ENCODE measurements around the gene NFIX.

Gene NFIX

GRCh38 chr19:13060233-13060963 is 65.1 kb downstream of the NFIX start:
- Histone ChIP-seq H3K4me2 (ENCODE audit: low read length) (peak overlapping the region; percentile 90), H2AFZ (ENCODE audit: low read depth, low read length) (no peak overlapping the region), H3K4me1 (ENCODE audit: low read length) (peaks cover 21% of the 10 kb centered on the region), H3K27ac (ENCODE audit: low read length) (no peak overlapping the region), H3K79me2 (ENCODE audit: low read length) (no peaks in the 10 kb centered on the region), H3K9ac (ENCODE audit: low read length) (peak overlapping the region; percentile 38), H3K4me3 (ENCODE audit: low read length) (peak overlapping the region; percentile 79), H3K27me3 (ENCODE audit: low read depth, low read length) (0 out of 2 replicates have a peak, but pooled peaks cover 15% of the 10 kb centered on the region), H3K9me3 (ENCODE audit: insufficient read depth, low read length) (no peaks in the 10 kb centered on the region), H3K36me3 (replicated peaks; ENCODE audit: low read depth, low read length) (no peaks in the 10 kb centered on the region), H4K20me1 (ENCODE audit: insufficient read depth, low read length) (no peaks in the 10 kb centered on the region)
- TF ChIP-seq CTCF (IDR thresholded peaks at IDR 0.05; ENCODE audit: low read depth, low read length) = no peak
- TF ChIP-seq EZH2phosphoT487 (IDR thresholded peaks at IDR 0.05; ENCODE audit: low read depth) = no peak

- H3K9ac ChIP-seq (ENCODE audit: low read length) = peak overlapping the region; percentile 38
- H3K36me3 ChIP-seq (replicated peaks; ENCODE audit: low read depth, low read length) = no peaks in the 10 kb centered on the region
- no peaks in the 10 kb centered on the region for H3K79me2 ChIP-seq (ENCODE audit: low read length)
- TF ChIP-seq CTCF (IDR thresholded peaks at IDR 0.05; ENCODE audit: low read depth, low read length) (peak; percentile 98), EZH2phosphoT487 (IDR thresholded peaks at IDR 0.05; ENCODE audit: low read depth) (no peak)
- H3K4me2 ChIP-seq (ENCODE audit: low read length) = peak overlapping the region; percentile 90
- no peaks in the 10 kb centered on the region for H4K20me1 ChIP-seq (ENCODE audit: insufficient read depth, low read length)
- H3K27ac ChIP-seq (ENCODE audit: low read length) = no peak overlapping the region
- peak overlapping the region; percentile 79 for H3K4me3 ChIP-seq (ENCODE audit: low read length)
- peaks cover 21% of the 10 kb centered on the region for H3K4me1 ChIP-seq (ENCODE audit: low read length)
- H3K9me3 ChIP-seq (ENCODE audit: insufficient read depth, low read length) = no peaks in the 10 kb centered on the region
- H2AFZ ChIP-seq (ENCODE audit: low read depth, low read length) = peak overlapping the region; percentile 10; the same call in 1 of the 2 replicates
- 0 out of 2 replicates have a peak, but pooled peaks cover 15% of the 10 kb centered on the region for H3K27me3 ChIP-seq (ENCODE audit: low read depth, low read length)
Observed at GRCh38 chr19:13060964-13061927, 66.0 kb downstream of the NFIX start.

DNA sequence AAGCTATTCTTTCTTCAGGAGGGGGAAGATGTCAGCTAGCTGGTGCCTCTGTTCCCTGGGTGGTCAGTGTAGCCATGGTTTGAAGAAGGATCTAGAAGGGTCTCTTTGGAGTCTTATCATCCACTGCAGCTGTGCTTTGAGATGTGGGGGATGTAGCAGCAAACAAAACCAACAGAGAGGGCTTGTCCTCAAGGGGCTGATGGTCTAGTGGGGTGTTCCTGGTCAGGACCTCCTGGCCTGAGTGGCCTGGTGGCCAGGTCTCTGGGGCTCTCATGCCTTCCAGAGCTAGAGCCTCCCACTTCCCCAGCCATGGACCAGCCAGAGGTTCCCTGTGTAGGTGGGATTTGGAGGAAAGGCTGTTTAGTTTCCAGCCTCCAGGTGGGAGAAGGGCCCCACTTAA is 67.0 kb downstream of the NFIX start:
- Histone ChIP-seq H3K9me3 (ENCODE audit: insufficient read depth, low read length) (no peaks in the 10 kb centered on the region), H3K27me3 (ENCODE audit: low read depth, low read length) (0 out of 2 replicates have a peak, but pooled peaks cover 15% of the 10 kb centered on the region), H3K9ac (ENCODE audit: low read length) (no peak overlapping the region), H3K4me3 (ENCODE audit: low read length) (no peak overlapping the region), H3K4me2 (ENCODE audit: low read length) (peak overlapping the region; percentile 10; the same call in 1 of the 2 replicates), H3K4me1 (ENCODE audit: low read length) (peaks cover 21% of the 10 kb centered on the region), H4K20me1 (ENCODE audit: insufficient read depth, low read length) (no peaks in the 10 kb centered on the region), H2AFZ (ENCODE audit: low read depth, low read length) (no peak overlapping the region), H3K79me2 (ENCODE audit: low read length) (no peaks in the 10 kb centered on the region), H3K27ac (ENCODE audit: low read length) (no peak overlapping the region), H3K36me3 (replicated peaks; ENCODE audit: low read depth, low read length) (no peaks in the 10 kb centered on the region)
- TF ChIP-seq EZH2phosphoT487 (IDR thresholded peaks at IDR 0.05; ENCODE audit: low read depth) = no peak
- no peak for TF ChIP-seq CTCF (IDR thresholded peaks at IDR 0.05; ENCODE audit: low read depth, low read length)

Data from OCI-LY3 (cell line).